ENCODE results near the gene ZFPM1.

The ZFPM1 gene

DNA sequence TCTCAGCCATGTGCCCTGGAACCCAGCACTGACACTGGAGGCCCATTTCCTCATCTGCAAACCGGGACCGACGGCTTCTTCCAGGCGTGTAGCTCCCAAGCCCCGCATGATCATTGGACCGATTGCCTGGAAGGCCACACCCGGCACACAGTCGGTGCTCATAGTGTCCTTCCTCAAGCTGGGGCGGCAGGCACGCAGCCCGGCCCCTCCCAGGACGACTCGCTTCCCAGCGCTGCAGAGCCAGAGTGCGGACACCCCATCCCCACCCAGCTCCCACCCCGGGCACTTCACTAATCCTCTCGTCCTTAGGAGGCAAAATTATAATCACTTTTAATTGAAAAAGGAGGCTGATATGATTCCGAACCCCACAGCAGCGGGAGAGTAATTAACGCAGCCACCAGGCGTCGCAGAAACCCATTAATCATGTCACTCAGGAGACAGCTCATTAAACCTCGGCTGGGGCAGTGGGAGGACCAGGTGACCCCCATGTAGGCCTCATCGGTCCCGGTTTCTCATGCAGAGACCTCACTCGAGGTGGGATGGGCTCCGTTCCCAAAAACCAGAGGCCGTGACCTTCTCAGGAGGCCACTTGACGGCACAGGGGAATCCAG is 37.3 kb upstream of the ZFPM1 start:
- TF ChIP-seq, protein P1, sequence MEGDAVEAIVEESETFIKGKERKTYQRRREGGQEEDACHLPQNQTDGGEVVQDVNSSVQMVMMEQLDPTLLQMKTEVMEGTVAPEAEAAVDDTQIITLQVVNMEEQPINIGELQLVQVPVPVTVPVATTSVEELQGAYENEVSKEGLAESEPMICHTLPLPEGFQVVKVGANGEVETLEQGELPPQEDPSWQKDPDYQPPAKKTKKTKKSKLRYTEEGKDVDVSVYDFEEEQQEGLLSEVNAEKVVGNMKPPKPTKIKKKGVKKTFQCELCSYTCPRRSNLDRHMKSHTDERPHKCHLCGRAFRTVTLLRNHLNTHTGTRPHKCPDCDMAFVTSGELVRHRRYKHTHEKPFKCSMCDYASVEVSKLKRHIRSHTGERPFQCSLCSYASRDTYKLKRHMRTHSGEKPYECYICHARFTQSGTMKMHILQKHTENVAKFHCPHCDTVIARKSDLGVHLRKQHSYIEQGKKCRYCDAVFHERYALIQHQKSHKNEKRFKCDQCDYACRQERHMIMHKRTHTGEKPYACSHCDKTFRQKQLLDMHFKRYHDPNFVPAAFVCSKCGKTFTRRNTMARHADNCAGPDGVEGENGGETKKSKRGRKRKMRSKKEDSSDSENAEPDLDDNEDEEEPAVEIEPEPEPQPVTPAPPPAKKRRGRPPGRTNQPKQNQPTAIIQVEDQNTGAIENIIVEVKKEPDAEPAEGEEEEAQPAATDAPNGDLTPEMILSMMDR (IDR thresholded peaks at IDR 0.05; ENCODE audit: insufficient read depth, low read length, poor library complexity, severe bottlenecking) = no peak
- no peak for TF ChIP-seq EZH2phosphoT487 (conservative IDR thresholded peaks at IDR 0.05; ENCODE audit: low read length)
- Histone ChIP-seq H3K79me2 (ENCODE audit: insufficient read depth, low read length) (no peaks in the 10 kb centered on the region), H2AFZ (ENCODE audit: low read depth, low read length, severe bottlenecking) (no peak overlapping the region)

GRCh38 chr16:88416686-88417085 is 36.4 kb upstream of the ZFPM1 start:
- Histone ChIP-seq H3K9ac (ENCODE audit: low read length) (no peak overlapping the region), H3K36me3 (ENCODE audit: low read length) (no peaks in the 10 kb centered on the region), H3K4me2 (ENCODE audit: low read depth, low read length, poor library complexity, severe bottlenecking) (no peak overlapping the region), H3K27ac (ENCODE audit: low read depth, low read length) (no peak overlapping the region), H3K79me2 (ENCODE audit: insufficient read depth, low read length) (no peaks in the 10 kb centered on the region), H3F3A (ENCODE audit: insufficient read depth) (no peaks in the 10 kb centered on the region), H4K20me1 (ENCODE audit: low read depth, low read length) (no peaks in the 10 kb centered on the region), H3K9me3 (ENCODE audit: insufficient read depth, low read length) (no peaks in the 10 kb centered on the region), H3K4me3 (ENCODE audit: insufficient read depth, low read length, poor library complexity, severe bottlenecking) (no peak overlapping the region), H3K9me2 (replicated peaks; ENCODE audit: insufficient read depth, low read length) (no peaks in the 10 kb centered on the region), H3K27me3 (ENCODE audit: low read length) (no peaks in the 10 kb centered on the region), H2AFZ (ENCODE audit: low read depth, low read length, severe bottlenecking) (no peak overlapping the region)
- TF ChIP-seq, protein P1 (IDR thresholded peaks at IDR 0.05; ENCODE audit: insufficient read depth, low read length, poor library complexity, severe bottlenecking) = no peak
- TF ChIP-seq EZH2phosphoT487 (conservative IDR thresholded peaks at IDR 0.05; ENCODE audit: low read length) = no peak

More for the DNA sequence above, 37.3 kb upstream of the ZFPM1 start:
- H3K36me3 ChIP-seq (ENCODE audit: low read length) = no peaks in the 10 kb centered on the region
- H3K27ac ChIP-seq (ENCODE audit: low read depth, low read length) = no peak overlapping the region
- no peaks in the 10 kb centered on the region for H3F3A ChIP-seq (ENCODE audit: insufficient read depth)
- H3K9ac ChIP-seq (ENCODE audit: low read length) = no peak overlapping the region
- H3K4me3 ChIP-seq (ENCODE audit: insufficient read depth, low read length, poor library complexity, severe bottlenecking) = no peak overlapping the region
- no peaks in the 10 kb centered on the region for H3K9me3 ChIP-seq (ENCODE audit: insufficient read depth, low read length)
- H3K27me3 ChIP-seq (ENCODE audit: low read length) = no peaks in the 10 kb centered on the region
- H3K9me2 ChIP-seq (replicated peaks; ENCODE audit: insufficient read depth, low read length) = no peaks in the 10 kb centered on the region
- H4K20me1 ChIP-seq (ENCODE audit: low read depth, low read length) = no peaks in the 10 kb centered on the region
- H3K4me2 ChIP-seq (ENCODE audit: low read depth, low read length, poor library complexity, severe bottlenecking) = no peak overlapping the region

GRCh38 chr16:88417684-88418476 is 35.2 kb upstream of the ZFPM1 start:
- Histone ChIP-seq H3K79me2 (ENCODE audit: insufficient read depth, low read length) (no peaks in the 10 kb centered on the region), H3K9me3 (ENCODE audit: insufficient read depth, low read length) (no peaks in the 10 kb centered on the region), H2AFZ (ENCODE audit: low read depth, low read length, severe bottlenecking) (no peak overlapping the region), H3K27ac (ENCODE audit: low read depth, low read length) (no peak overlapping the region), H3K9me2 (replicated peaks; ENCODE audit: insufficient read depth, low read length) (no peaks in the 10 kb centered on the region), H3K9ac (ENCODE audit: low read length) (no peak overlapping the region), H3K4me3 (ENCODE audit: insufficient read depth, low read length, poor library complexity, severe bottlenecking) (no peak overlapping the region), H3K4me2 (ENCODE audit: low read depth, low read length, poor library complexity, severe bottlenecking) (no peak overlapping the region), H3F3A (ENCODE audit: insufficient read depth) (no peaks in the 10 kb centered on the region), H3K36me3 (ENCODE audit: low read length) (no peaks in the 10 kb centered on the region), H4K20me1 (ENCODE audit: low read depth, low read length) (no peaks in the 10 kb centered on the region), H3K27me3 (ENCODE audit: low read length) (no peaks in the 10 kb centered on the region)
- TF ChIP-seq EZH2phosphoT487 (conservative IDR thresholded peaks at IDR 0.05; ENCODE audit: low read length) = no peak
- TF ChIP-seq, protein P1 (IDR thresholded peaks at IDR 0.05; ENCODE audit: insufficient read depth, low read length, poor library complexity, severe bottlenecking) = no peak

Data from SU-DHL-6 (cell line).